ENCODE results near the gene ANXA3.

ANXA3 gene

GRCh38 chr4:78527555-78527954 is 24.0 kb upstream of the ANXA3 start:
- TF ChIP-seq CTCF (IDR thresholded peaks at IDR 0.05; ENCODE audit: low read depth, low read length, missing control alignments), result no peak
- H3K4me3 ChIP-seq (ENCODE audit: low read depth, low read length), result no peak overlapping the region
- no peak for DNase-seq (ENCODE audit: low read depth)

- H3K4me3 ChIP-seq (ENCODE audit: low read depth, low read length), result no peak overlapping the region
- TF ChIP-seq CTCF (IDR thresholded peaks at IDR 0.05; ENCODE audit: low read depth, low read length, missing control alignments), result no peak
- no peak for DNase-seq (ENCODE audit: low read depth)
These were observed 23.2 kb upstream of the ANXA3 start for GRCh38 chr4:78528327-78528726.

GRCh38 chr4:78529569-78530209 is 21.9 kb upstream of the ANXA3 start:
- no peak for DNase-seq (ENCODE audit: low read depth)
- TF ChIP-seq CTCF (IDR thresholded peaks at IDR 0.05; ENCODE audit: low read depth, low read length, missing control alignments), result no peak
- no peak overlapping the region for H3K4me3 ChIP-seq (ENCODE audit: low read depth, low read length)

- no peak for DNase-seq (ENCODE audit: low read depth)
- no peak for TF ChIP-seq CTCF (IDR thresholded peaks at IDR 0.05; ENCODE audit: low read depth, low read length, missing control alignments)
- no peak overlapping the region for H3K4me3 ChIP-seq (ENCODE audit: low read depth, low read length)
These were observed 19.5 kb upstream of the ANXA3 start for GRCh38 chr4:78532046-78532445.

- DNase-seq (ENCODE audit: low read depth), result no peak
- no peak for TF ChIP-seq CTCF (IDR thresholded peaks at IDR 0.05; ENCODE audit: low read depth, low read length, missing control alignments)
- H3K4me3 ChIP-seq (ENCODE audit: low read depth, low read length), result no peak overlapping the region
These were observed 17.7 kb upstream of the ANXA3 start for GRCh38 chr4:78533854-78534253.

- H3K4me3 ChIP-seq (ENCODE audit: low read depth, low read length), result no peak overlapping the region
- no peak for DNase-seq (ENCODE audit: low read depth)
- TF ChIP-seq CTCF (IDR thresholded peaks at IDR 0.05; ENCODE audit: low read depth, low read length, missing control alignments), result no peak
These were observed 17.1 kb upstream of the ANXA3 start for GRCh38 chr4:78534286-78534955.

- no peak overlapping the region for H3K4me3 ChIP-seq (ENCODE audit: low read depth, low read length)
- DNase-seq (ENCODE audit: low read depth), result no peak
- no peak for TF ChIP-seq CTCF (IDR thresholded peaks at IDR 0.05; ENCODE audit: low read depth, low read length, missing control alignments)
These were observed 9.2 kb upstream of the ANXA3 start for GRCh38 chr4:78542373-78542772.
